Colonic mucosa (tissue), 4 donors: ENCODE data around the gene AGGF1. TPM values are rescaled to one million over a fixed set of nuclear protein-coding genes. Genes with fewer than 3 reads are reported as not detected.
A peak's percentile ranks its signal among the peaks of the same experiment; 100 is the strongest.
"Not testable (repeated sequence)": the region's sequence is repeated elsewhere in the genome, so short reads cannot be mapped to it uniquely, and the experiment has no call there.

Experiments used
- DNase-seq: peaks from one replicate; pipeline ENCODE4 v3.0.0-alpha.2; 2020
- H3K27ac ChIP-seq: fragments of 200-600 bp; one replicate; pipeline ENCODE4 v1.8.0; 2021
- H3K27me3 ChIP-seq: fragments of 200-600 bp; one replicate; pipeline ENCODE4 v1.8.0; 2021
- H3K36me3 ChIP-seq: fragments of 200-600 bp; one replicate; pipeline ENCODE4 v1.8.0; 2021
- H3K4me1 ChIP-seq: fragments of 200-600 bp; one replicate; pipeline ENCODE4 v1.8.0; 2021; ENCODE audit warnings: mild to moderate bottlenecking
- H3K4me3 ChIP-seq: fragments of 200-600 bp; one replicate; pipeline ENCODE4 v1.8.0; 2021
- H3K9ac ChIP-seq, 2 donors: one replicate each; pipeline ENCODE4 v1.7.0; 2013; ENCODE audit warnings: control low read depth in 2 of 2, low read depth in 2 of 2, low read length in 2 of 2
- H3K9me3 ChIP-seq: fragments of 200-600 bp; one replicate; pipeline ENCODE4 v1.8.0; 2021
- intact Hi-C: fragments of 100-400 bp; cut with DNase I; formaldehyde crosslinking; loops from one replicate; pipeline ENCODE4 v1.14.1; 2022
- total RNA-seq, 2 donors: library from RNA; stranded (reverse); fragmentation: NEBNext Ultra II Directional in 1 of 2; extraction: Animal tissue kit (Norgen Biotek cat#: 25700) in 1 of 2; gene quantifications; one replicate each; pipeline ENCODE4 v1.2.1, GENCODE V29; 2021
- TF ChIP-seq, protein P1 (sequence below): fragments of 200-600 bp; IDR thresholded peaks from one replicate; pipeline ENCODE4 v1.8.0; 2022; ENCODE audit warnings: antibody characterized with exemption, mild to moderate bottlenecking
- donor health status: healthy.
- donor health status: DM: no; HTN: no; CAD: no.
- donor health status: DM: no; HTN: no; CAD: no.

AGGF1 gene
- total RNA-seq, 2 donors from 2014 or later = 16.9 to 24.6 TPM

DNA sequence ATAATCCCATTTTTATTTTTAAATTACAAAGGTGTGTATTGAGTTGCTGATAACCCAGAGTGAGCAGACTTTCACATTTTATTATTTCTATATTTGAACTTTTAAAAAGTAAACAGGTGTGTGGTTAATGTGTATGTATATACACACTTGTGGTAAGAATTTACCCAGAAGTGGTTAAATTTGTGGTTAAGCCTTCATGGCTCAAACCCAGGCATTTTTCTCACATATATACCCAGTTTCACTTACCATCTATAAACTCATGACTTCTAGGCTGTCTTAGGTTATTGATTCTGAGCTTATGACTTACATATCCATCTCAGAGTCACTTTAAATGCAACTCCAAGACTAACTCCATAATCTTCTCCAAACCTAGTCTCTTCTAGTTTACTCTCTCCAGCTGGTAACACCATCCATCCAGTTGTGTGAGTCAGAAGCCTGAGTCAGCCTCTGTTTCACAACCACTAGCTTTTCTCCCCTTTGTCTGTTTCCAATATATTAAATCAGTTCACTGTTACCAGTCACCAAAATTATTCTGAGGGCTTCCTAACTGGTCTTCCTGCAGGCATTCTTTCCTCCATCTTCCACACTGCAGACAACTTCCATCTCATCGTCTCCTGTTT lies 36.7 kb downstream of the AGGF1 start:
- no peak for DNase-seq
- no peaks in the 10 kb centered on the region for H3K36me3 ChIP-seq
- H3K27ac ChIP-seq = no peak overlapping the region
- no peak overlapping the region for H3K9ac ChIP-seq
- H3K27me3 ChIP-seq = no peaks in the 10 kb centered on the region
- no peak overlapping the region for H3K4me3 ChIP-seq
- H3K4me1 ChIP-seq = no peaks in the 10 kb centered on the region
- no peaks in the 10 kb centered on the region for H3K9me3 ChIP-seq
- intact Hi-C loops = no loop called here
- TF ChIP-seq, protein P1, sequence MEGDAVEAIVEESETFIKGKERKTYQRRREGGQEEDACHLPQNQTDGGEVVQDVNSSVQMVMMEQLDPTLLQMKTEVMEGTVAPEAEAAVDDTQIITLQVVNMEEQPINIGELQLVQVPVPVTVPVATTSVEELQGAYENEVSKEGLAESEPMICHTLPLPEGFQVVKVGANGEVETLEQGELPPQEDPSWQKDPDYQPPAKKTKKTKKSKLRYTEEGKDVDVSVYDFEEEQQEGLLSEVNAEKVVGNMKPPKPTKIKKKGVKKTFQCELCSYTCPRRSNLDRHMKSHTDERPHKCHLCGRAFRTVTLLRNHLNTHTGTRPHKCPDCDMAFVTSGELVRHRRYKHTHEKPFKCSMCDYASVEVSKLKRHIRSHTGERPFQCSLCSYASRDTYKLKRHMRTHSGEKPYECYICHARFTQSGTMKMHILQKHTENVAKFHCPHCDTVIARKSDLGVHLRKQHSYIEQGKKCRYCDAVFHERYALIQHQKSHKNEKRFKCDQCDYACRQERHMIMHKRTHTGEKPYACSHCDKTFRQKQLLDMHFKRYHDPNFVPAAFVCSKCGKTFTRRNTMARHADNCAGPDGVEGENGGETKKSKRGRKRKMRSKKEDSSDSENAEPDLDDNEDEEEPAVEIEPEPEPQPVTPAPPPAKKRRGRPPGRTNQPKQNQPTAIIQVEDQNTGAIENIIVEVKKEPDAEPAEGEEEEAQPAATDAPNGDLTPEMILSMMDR = no peak

DNA sequence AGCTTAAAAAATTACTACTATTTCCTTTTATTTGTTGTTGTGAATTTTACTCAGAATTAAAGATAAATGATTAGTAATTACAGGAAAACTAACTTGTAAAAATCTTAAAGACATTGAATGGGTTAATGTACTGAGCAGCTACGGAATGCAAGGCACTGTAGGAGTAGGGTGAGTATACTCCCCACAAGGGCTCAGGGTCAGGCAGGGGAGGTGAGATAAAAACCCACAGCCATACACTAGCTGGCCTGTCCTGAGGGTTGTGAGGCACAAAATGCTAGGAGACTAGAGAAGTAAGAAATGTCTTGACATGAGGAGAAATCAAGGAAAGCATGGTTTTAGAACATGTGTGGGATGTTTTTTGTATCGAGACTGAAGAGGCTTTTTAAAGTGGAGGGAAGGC lies 43.5 kb downstream of the AGGF1 start:
- no peaks in the 10 kb centered on the region for H3K9me3 ChIP-seq
- H3K36me3 ChIP-seq = no peaks in the 10 kb centered on the region
- no peak overlapping the region for H3K27ac ChIP-seq
- no peak overlapping the region for H3K9ac ChIP-seq
- intact Hi-C loops = no loop called here
- no peaks in the 10 kb centered on the region for H3K27me3 ChIP-seq
- TF ChIP-seq, protein P1 = no peak
- no peaks in the 10 kb centered on the region for H3K4me1 ChIP-seq
- DNase-seq = no peak
- no peak overlapping the region for H3K4me3 ChIP-seq

DNA sequence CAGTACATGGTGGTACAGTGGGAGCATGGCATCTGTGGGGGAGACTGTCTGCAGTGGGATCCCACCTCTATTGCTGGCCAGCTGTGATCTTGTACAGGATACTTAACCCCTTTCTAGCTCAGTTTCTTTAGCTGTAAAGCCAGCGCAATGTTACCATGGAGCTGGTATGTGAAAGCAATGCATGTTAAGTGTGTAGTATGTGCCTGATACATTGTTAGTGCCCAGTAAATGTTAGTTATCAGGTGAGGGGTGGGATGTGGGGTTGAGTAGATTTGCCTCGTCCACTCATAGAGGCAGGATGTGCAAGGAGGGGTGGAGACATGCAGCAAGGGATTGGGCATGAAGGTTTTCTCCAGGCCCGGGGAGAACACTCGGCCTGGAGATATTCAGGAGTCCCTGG lies 44.5 kb downstream of the AGGF1 start:
- no peaks in the 10 kb centered on the region for H3K27me3 ChIP-seq
- intact Hi-C loops = no loop called here

DNA sequence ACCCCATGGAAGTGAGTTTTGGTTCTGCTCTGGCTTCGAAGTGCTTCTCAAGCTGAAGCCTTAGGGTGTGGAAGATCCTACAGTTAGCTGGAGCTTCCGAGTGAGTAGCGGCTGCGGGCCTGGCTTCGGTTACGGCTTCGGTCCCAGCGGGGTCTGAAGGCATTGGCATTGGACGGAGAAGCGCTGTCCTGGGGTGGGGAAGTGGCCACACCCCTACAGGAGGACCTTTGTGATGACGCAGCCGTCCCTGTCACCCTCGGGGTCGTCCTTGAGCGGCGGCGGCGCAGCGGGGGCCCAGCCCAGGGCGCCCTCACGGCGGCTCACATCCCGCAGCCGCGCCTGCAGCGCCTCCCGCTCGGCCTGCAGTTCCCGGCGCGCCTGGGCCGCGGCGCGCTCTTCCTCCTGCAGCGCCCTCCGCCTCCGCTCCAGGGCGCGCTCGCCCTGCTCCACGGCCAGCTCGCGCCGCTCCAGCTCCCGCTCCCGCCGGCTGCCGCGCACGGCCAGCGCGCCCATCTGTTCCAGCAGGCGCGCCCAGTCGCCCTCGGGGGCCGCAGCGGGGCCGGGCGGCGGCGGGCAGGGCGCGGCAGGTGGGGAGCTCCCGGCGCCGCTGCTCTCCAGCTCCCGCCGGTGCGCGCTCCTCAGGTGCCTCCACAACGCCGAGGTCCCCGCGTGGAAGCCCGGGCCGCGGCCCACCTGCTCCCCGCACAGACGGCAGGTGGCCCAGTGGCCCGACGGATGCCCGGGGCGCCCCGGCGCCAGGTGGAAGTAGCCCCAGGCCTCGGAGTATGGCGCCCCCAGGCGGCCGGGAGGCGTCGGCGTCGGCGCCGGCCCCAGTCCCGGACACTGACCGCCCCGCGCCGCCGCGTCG lies 47.0 kb downstream of the AGGF1 start:
- peak; percentile 70 for DNase-seq
- intact Hi-C loops = no loop called here
- H3K9ac ChIP-seq = peak overlapping the region in 1 of 2 donors; percentile 50

More for the DNA sequence above, 44.5 kb downstream of the AGGF1 start:
- TF ChIP-seq, protein P1 = no peak
- Histone ChIP-seq H3K27ac (no peak overlapping the region), H3K4me1 (no peaks in the 10 kb centered on the region), H3K4me3 (no peak overlapping the region), H3K9me3 (no peaks in the 10 kb centered on the region), H3K9ac (no peak overlapping the region), H3K36me3 (no peaks in the 10 kb centered on the region)
- DNase-seq = no peak

DNA sequence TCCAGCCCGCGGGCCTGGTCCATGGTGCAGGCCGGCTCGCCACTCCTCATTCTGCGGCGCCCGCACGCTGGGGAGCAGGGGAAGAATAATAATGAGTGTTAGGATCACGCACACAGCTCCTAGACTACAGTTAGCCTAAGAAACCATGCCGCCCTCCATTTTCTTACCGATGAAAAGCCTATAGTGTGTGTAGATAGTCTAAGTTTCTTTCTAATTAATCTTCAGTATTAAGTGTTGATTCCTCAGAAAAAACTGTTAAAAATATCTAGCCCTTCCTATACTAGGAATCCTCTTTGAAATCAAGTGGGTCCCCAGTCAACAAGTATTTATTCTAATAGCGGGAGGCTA lies 47.6 kb downstream of the AGGF1 start:
- Histone ChIP-seq H3K4me3 (peak overlapping the region; percentile 33), H3K9ac (no peak overlapping the region)
- DNase-seq = no peak

More for the DNA sequence above, 47.0 kb downstream of the AGGF1 start:
- Histone ChIP-seq H3K27me3 (no peaks in the 10 kb centered on the region), H3K4me3 (peak overlapping the region; percentile 33), H3K4me1 (no peaks in the 10 kb centered on the region), H3K9me3 (no peaks in the 10 kb centered on the region), H3K36me3 (no peaks in the 10 kb centered on the region), H3K27ac (no peak overlapping the region)
- TF ChIP-seq, protein P1 = peak; percentile 61

DNA sequence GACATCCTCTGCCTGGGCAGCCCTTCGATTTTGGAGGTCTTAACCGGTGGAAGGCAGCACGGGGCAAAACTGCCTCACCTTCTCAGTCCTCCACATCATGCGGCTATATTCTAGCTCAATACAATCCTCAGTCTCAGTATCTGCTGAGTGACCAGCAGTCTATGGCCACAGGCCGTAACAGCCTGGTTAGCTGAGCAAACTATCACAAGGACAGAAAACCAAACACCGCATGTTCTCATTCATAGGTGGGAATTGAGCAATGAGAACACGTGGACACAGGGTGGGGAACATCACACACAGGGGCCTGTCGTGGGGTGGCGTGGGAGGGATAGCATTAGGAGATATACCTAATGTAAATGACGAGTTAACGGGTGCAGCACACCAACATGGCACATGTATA lies 50.3 kb downstream of the AGGF1 start:
- intact Hi-C loops, H3K36me3 ChIP-seq, H3K4me1 ChIP-seq, H3K9ac ChIP-seq, H3K9me3 ChIP-seq, H3K27ac ChIP-seq, DNase-seq, H3K27me3 ChIP-seq, H3K4me3 ChIP-seq: not testable (repeated sequence)

More for the DNA sequence above, 47.6 kb downstream of the AGGF1 start:
- intact Hi-C loops = no loop called here
- TF ChIP-seq, protein P1 = no peak
- Histone ChIP-seq H3K27me3 (no peaks in the 10 kb centered on the region), H3K27ac (no peak overlapping the region), H3K9me3 (no peaks in the 10 kb centered on the region), H3K4me1 (no peaks in the 10 kb centered on the region), H3K36me3 (no peaks in the 10 kb centered on the region)
